ENCODE data around the gene CT45A8.
"Not testable (repeated sequence)": the region's sequence is repeated elsewhere in the genome, so short reads cannot be mapped to it uniquely, and the experiment has no call there.

The CT45A8 gene

GRCh38 chrX:135854438-135854837 is at the start of gene CT45A8:
Gene CT45A8, minus strand, starts transcription at chrX:135854538. Its CDS starts 3,755 bp downstream, at chrX:135850783.
- DNase-seq, result not testable (repeated sequence)

- no peak for DNase-seq
Measured at GRCh38 chrX:135893294-135893817, 39.0 kb upstream of the CT45A8 start, which contains the start of the genes CT45A10 and SAGE1. Gene CT45A10, minus strand, starts transcription at chrX:135893444. Its CDS starts 8,100 bp downstream, at chrX:135885344. Gene SAGE1, plus strand, starts transcription at chrX:135893716. Its CDS starts 2,527 bp downstream, at chrX:135896243.

- no peak for DNase-seq
Measured at GRCh38 chrX:135892781-135893180, 38.4 kb upstream of the CT45A8 start.

- no peak for DNase-seq
Measured at GRCh38 chrX:135890087-135890585, 35.8 kb upstream of the CT45A8 start.

GRCh38 chrX:135888976-135889375 is 34.6 kb upstream of the CT45A8 start:
- not testable (repeated sequence) for DNase-seq

- not testable (repeated sequence) for DNase-seq
Measured at GRCh38 chrX:135888230-135888629, 33.9 kb upstream of the CT45A8 start.

- not testable (repeated sequence) for DNase-seq
Measured at GRCh38 chrX:135882741-135883140, 28.4 kb upstream of the CT45A8 start.

- not testable (repeated sequence) for DNase-seq
Measured at GRCh38 chrX:135871712-135872111, 17.4 kb upstream of the CT45A8 start, which contains the start of gene CT45A9. Gene CT45A9, minus strand, starts transcription at chrX:135871812. Its CDS starts 3,751 bp downstream, at chrX:135868061.

- not testable (repeated sequence) for DNase-seq
Measured at GRCh38 chrX:135837180-135837579, 17.2 kb downstream of the CT45A8 start, which contains the start of gene CT45A7. Gene CT45A7, minus strand, starts transcription at chrX:135837280. Its CDS starts 3,747 bp downstream, at chrX:135833533.

- not testable (repeated sequence) for DNase-seq
Measured at GRCh38 chrX:135819912-135820311, 34.4 kb downstream of the CT45A8 start, which contains the start of gene CT45A2. Gene CT45A2, minus strand, starts transcription at chrX:135820012. Its CDS starts 3,747 bp downstream, at chrX:135816265.

GRCh38 chrX:135802687-135803086 is 51.7 kb downstream of the CT45A8 start, which contains the start of gene CT45A6:
Gene CT45A6, minus strand, starts transcription at chrX:135802787. Its CDS starts 3,794 bp downstream, at chrX:135798993.
- not testable (repeated sequence) for DNase-seq
